HepG2 (cell line): ENCODE results near the gene MBD4. TPM values are rescaled to one million over a fixed set of nuclear protein-coding genes. Genes with fewer than 3 reads are reported as not detected.

Experiments
- HMG20A ChIP-seq: IDR thresholded peaks from 2 replicates; pipeline ENCODE4 v1.6.1; 2016; ENCODE audit warnings: borderline replicate concordance
- NFIB ChIP-seq: sonication (generic); formaldehyde crosslinking; IDR thresholded peaks from 2 replicates; pipeline ENCODE4 v1.9.0; 2021; ENCODE audit warnings: missing genetic modification reagents, mild to moderate bottlenecking, borderline replicate concordance
- ONECUT2 ChIP-seq: sonication (generic); formaldehyde crosslinking; IDR thresholded peaks from 2 replicates; pipeline ENCODE4 v1.4.0; 2020; ENCODE audit warnings: missing genetic modification reagents
- RCOR2 ChIP-seq: IDR thresholded peaks from 2 replicates; pipeline ENCODE4 v1.6.1; 2016; ENCODE audit warnings: missing biosample characterization, missing genetic modification reagents
- TBL1XR1 ChIP-seq: fragments of 150-350 bp; IDR thresholded peaks from 2 replicates; pipeline ENCODE4 v1.6.1; 2014; ENCODE audit warnings: borderline replicate concordance, low read length; ENCODE audit not compliant: partially characterized antibody
- ZNF225 ChIP-seq: sonication (generic); formaldehyde crosslinking; IDR thresholded peaks from 2 replicates; pipeline ENCODE4 v1.4.0; 2020; ENCODE audit warnings: mild to moderate bottlenecking, missing genetic modification reagents
- ZNF3 ChIP-seq: IDR thresholded peaks from 2 replicates; pipeline ENCODE4 v1.7.0; 2017; ENCODE audit warnings: inconsistent platforms
- ZNF484 ChIP-seq: sonication (generic); formaldehyde crosslinking; IDR thresholded peaks from 2 replicates; pipeline ENCODE4 v1.5.1; 2020; ENCODE audit warnings: mild to moderate bottlenecking, low read depth, missing genetic modification reagents, borderline replicate concordance
- ZNF564 ChIP-seq: sonication (generic); formaldehyde crosslinking; IDR thresholded peaks from 2 replicates; pipeline ENCODE4 v1.8.1; 2023; ENCODE audit warnings: mild to moderate bottlenecking, missing genetic modification reagents
- ZNF772 ChIP-seq: sonication (generic); formaldehyde crosslinking; IDR thresholded peaks from 2 replicates; pipeline ENCODE4 v1.5.0; 2020; ENCODE audit warnings: mild to moderate bottlenecking, missing genetic modification reagents
- ZNF878 ChIP-seq: sonication (generic); formaldehyde crosslinking; IDR thresholded peaks from 2 replicates; pipeline ENCODE4 v1.8.1; 2023; ENCODE audit warnings: mild to moderate bottlenecking, missing genetic modification reagents, moderate library complexity
- ZSCAN20 ChIP-seq: sonication (generic); formaldehyde crosslinking; IDR thresholded peaks from 2 replicates; pipeline ENCODE4 v1.4.0; 2020; ENCODE audit warnings: missing genetic modification reagents, mild to moderate bottlenecking, borderline replicate concordance
- polyA plus RNA-seq, 8 experiments: library from polyadenylated mRNA; depleted of rRNA in 3 of 8; stranded (reverse) in 7 of 8; unstranded in 1 of 8; fragments of >200 nt; fragmentation: Illumina TruSeq in 4 of 8; extraction: Trizol in 4 of 8; gene quantifications; 2 replicates each; pipeline versions ENCODE4 v1.2.1 to v1.2.3, GENCODE V29; 2011 to 2016; ENCODE audit warnings: low read depth in 4 of 8, missing spikeins in 1 of 8, mixed read lengths in 1 of 8; ENCODE audit not compliant: insufficient read depth in 1 of 8
- total RNA-seq, 5 experiments: library from RNA; depleted of rRNA; stranded (reverse); fragments of >200 nt; fragmentation: Illumina TruSeq; extraction: Trizol; gene quantifications; 2 replicates each; pipeline ENCODE4 v1.2.3, GENCODE V29; 2016; ENCODE audit warnings: low read depth in 1 of 5
- TF ChIP-seq, protein P1 (sequence below): IDR thresholded peaks from 2 replicates; pipeline ENCODE4 v1.6.1; 2012; ENCODE audit warnings: inconsistent platforms
- TF ChIP-seq, protein P2 (sequence below): sonication (generic); formaldehyde crosslinking; IDR thresholded peaks from 2 replicates; pipeline ENCODE4 v1.4.0; 2020; ENCODE audit warnings: missing genetic modification reagents
- TF ChIP-seq, protein P3 (sequence below): sonication (generic); formaldehyde crosslinking; IDR thresholded peaks from 2 replicates; pipeline ENCODE4 v1.5.0; 2020; ENCODE audit warnings: mild to moderate bottlenecking, missing genetic modification reagents, borderline replicate concordance
- TF ChIP-seq, protein P4 (sequence below): IDR thresholded peaks from 2 replicates; pipeline ENCODE4 v1.6.1; 2016; ENCODE audit warnings: low read depth

The MBD4 gene
- total and polyA plus RNA-seq, 2 of the 13 experiments (the other 11 are each of a cell fraction or from before 2014, with no cell fraction given): 14.9 to 25.3 TPM

DNA sequence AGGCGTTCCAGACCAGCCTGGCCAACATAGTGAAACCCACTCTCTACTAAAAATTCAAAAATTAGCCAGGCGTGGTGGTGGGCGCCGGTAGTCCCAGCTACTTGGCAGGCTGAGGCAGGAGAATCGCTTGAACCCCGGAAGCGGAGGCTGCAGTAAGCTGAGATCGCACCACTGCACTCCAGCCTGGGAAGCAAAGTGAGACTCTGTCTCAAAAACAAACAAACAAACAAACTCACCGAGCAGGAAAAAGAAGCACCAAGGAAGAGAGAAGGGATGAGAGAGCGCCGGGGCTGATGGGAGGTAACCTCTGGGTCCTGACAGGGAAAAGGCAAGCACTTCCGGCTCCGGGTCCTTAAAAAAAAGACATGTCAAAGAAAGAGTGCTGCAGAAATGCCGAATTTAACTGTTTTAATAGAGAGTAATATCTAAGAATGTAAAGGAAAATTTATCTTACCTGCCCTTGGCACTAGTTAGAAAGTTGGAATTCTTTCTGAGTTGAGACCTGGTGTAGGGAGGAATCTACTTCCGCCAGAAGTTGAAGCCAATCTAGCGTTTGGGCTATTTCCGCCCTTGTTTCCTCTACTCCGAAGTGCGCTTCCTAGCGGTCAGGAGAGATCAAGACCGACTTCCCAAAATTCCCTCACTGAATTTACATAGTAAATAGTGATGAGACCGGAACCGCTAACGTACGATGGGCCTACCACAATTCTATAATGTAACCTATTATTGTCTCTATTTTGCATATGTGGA lies 40.4 kb downstream of the MBD4 start (continued):
- TF ChIP-seq, protein P1, sequence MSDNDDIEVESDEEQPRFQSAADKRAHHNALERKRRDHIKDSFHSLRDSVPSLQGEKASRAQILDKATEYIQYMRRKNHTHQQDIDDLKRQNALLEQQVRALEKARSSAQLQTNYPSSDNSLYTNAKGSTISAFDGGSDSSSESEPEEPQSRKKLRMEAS: no peak
- TF ChIP-seq HMG20A (CRISPR knock-in tag): no peak; the same call in 1 of the 2 replicates
- TF ChIP-seq ONECUT2 (CRISPR knock-in tag): 0 out of 2 replicates have a peak, but pooled peaks have one; percentile 9
- TF ChIP-seq ZNF225 (CRISPR knock-in tag): no peak
- TF ChIP-seq ZNF772 (CRISPR knock-in tag): peak; percentile 79; the same call in 1 of the 2 replicates
- no peak for TF ChIP-seq ZNF484
- 0 out of 2 replicates have a peak, but pooled peaks have one; percentile 15 for TF ChIP-seq ZNF878
- TF ChIP-seq, protein P2, sequence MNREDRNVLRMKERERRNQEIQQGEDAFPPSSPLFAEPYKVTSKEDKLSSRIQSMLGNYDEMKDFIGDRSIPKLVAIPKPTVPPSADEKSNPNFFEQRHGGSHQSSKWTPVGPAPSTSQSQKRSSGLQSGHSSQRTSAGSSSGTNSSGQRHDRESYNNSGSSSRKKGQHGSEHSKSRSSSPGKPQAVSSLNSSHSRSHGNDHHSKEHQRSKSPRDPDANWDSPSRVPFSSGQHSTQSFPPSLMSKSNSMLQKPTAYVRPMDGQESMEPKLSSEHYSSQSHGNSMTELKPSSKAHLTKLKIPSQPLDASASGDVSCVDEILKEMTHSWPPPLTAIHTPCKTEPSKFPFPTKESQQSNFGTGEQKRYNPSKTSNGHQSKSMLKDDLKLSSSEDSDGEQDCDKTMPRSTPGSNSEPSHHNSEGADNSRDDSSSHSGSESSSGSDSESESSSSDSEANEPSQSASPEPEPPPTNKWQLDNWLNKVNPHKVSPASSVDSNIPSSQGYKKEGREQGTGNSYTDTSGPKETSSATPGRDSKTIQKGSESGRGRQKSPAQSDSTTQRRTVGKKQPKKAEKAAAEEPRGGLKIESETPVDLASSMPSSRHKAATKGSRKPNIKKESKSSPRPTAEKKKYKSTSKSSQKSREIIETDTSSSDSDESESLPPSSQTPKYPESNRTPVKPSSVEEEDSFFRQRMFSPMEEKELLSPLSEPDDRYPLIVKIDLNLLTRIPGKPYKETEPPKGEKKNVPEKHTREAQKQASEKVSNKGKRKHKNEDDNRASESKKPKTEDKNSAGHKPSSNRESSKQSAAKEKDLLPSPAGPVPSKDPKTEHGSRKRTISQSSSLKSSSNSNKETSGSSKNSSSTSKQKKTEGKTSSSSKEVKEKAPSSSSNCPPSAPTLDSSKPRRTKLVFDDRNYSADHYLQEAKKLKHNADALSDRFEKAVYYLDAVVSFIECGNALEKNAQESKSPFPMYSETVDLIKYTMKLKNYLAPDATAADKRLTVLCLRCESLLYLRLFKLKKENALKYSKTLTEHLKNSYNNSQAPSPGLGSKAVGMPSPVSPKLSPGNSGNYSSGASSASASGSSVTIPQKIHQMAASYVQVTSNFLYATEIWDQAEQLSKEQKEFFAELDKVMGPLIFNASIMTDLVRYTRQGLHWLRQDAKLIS (CRISPR knock-in tag): no peak
- TF ChIP-seq ZNF3 (CRISPR knock-in tag): no peak
- TF ChIP-seq ZSCAN20 (CRISPR knock-in tag): no peak
- TF ChIP-seq RCOR2 (CRISPR knock-in tag): no peak
- TF ChIP-seq, protein P3, sequence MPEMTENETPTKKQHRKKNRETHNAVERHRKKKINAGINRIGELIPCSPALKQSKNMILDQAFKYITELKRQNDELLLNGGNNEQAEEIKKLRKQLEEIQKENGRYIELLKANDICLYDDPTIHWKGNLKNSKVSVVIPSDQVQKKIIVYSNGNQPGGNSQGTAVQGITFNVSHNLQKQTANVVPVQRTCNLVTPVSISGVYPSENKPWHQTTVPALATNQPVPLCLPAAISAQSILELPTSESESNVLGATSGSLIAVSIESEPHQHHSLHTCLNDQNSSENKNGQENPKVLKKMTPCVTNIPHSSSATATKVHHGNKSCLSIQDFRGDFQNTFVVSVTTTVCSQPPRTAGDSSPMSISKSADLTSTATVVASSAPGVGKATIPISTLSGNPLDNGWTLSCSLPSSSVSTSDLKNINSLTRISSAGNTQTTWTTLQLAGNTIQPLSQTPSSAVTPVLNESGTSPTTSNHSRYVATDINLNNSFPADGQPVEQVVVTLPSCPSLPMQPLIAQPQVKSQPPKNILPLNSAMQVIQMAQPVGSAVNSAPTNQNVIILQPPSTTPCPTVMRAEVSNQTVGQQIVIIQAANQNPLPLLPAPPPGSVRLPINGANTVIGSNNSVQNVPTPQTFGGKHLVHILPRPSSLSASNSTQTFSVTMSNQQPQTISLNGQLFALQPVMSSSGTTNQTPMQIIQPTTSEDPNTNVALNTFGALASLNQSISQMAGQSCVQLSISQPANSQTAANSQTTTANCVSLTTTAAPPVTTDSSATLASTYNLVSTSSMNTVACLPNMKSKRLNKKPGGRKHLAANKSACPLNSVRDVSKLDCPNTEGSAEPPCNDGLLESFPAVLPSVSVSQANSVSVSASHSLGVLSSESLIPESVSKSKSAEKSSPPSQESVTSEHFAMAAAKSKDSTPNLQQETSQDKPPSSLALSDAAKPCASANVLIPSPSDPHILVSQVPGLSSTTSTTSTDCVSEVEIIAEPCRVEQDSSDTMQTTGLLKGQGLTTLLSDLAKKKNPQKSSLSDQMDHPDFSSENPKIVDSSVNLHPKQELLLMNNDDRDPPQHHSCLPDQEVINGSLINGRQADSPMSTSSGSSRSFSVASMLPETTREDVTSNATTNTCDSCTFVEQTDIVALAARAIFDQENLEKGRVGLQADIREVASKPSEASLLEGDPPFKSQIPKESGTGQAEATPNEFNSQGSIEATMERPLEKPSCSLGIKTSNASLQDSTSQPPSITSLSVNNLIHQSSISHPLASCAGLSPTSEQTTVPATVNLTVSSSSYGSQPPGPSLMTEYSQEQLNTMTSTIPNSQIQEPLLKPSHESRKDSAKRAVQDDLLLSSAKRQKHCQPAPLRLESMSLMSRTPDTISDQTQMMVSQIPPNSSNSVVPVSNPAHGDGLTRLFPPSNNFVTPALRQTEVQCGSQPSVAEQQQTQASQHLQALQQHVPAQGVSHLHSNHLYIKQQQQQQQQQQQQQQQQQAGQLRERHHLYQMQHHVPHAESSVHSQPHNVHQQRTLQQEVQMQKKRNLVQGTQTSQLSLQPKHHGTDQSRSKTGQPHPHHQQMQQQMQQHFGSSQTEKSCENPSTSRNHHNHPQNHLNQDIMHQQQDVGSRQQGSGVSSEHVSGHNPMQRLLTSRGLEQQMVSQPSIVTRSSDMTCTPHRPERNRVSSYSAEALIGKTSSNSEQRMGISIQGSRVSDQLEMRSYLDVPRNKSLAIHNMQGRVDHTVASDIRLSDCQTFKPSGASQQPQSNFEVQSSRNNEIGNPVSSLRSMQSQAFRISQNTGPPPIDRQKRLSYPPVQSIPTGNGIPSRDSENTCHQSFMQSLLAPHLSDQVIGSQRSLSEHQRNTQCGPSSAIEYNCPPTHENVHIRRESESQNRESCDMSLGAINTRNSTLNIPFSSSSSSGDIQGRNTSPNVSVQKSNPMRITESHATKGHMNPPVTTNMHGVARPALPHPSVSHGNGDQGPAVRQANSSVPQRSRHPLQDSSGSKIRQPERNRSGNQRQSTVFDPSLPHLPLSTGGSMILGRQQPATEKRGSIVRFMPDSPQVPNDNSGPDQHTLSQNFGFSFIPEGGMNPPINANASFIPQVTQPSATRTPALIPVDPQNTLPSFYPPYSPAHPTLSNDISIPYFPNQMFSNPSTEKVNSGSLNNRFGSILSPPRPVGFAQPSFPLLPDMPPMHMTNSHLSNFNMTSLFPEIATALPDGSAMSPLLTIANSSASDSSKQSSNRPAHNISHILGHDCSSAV (CRISPR knock-in tag): no peak
- TF ChIP-seq, protein P4, sequence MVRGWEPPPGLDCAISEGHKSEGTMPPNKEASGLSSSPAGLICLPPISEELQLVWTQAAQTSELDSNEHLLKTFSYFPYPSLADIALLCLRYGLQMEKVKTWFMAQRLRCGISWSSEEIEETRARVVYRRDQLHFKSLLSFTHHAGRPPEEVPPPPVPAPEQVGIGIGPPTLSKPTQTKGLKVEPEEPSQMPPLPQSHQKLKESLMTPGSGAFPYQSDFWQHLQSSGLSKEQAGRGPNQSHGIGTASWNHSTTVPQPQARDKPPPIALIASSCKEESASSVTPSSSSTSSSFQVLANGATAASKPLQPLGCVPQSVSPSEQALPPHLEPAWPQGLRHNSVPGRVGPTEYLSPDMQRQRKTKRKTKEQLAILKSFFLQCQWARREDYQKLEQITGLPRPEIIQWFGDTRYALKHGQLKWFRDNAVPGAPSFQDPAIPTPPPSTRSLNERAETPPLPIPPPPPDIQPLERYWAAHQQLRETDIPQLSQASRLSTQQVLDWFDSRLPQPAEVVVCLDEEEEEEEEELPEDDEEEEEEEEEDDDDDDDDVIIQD (CRISPR knock-in tag): no peak
- TF ChIP-seq TBL1XR1: no peak
- TF ChIP-seq ZNF564 (CRISPR knock-in tag): no peak
- no peak for TF ChIP-seq NFIB (CRISPR knock-in tag)
